Activated CD4-positive, alpha-beta T cell treated with anti-CD3 and anti-CD28 coated beads, Interleukin-2, Interleukin-4, amounts not matched to agents 100 ng/mL and 50 ng/mL, durations not matched to agents 16 hours and 8 hours (primary cell): Measurements from ENCODE around the gene ZNF41.
"Not testable (repeated sequence)": the region's sequence is repeated elsewhere in the genome, so short reads cannot be mapped to it uniquely, and the experiment has no call there.

Experiments used
- DNase-seq: peaks from one replicate; pipeline ENCODE4 v3.0.0-alpha.2; 2020; ENCODE audit warnings: low spot score

ZNF41 gene

DNA sequence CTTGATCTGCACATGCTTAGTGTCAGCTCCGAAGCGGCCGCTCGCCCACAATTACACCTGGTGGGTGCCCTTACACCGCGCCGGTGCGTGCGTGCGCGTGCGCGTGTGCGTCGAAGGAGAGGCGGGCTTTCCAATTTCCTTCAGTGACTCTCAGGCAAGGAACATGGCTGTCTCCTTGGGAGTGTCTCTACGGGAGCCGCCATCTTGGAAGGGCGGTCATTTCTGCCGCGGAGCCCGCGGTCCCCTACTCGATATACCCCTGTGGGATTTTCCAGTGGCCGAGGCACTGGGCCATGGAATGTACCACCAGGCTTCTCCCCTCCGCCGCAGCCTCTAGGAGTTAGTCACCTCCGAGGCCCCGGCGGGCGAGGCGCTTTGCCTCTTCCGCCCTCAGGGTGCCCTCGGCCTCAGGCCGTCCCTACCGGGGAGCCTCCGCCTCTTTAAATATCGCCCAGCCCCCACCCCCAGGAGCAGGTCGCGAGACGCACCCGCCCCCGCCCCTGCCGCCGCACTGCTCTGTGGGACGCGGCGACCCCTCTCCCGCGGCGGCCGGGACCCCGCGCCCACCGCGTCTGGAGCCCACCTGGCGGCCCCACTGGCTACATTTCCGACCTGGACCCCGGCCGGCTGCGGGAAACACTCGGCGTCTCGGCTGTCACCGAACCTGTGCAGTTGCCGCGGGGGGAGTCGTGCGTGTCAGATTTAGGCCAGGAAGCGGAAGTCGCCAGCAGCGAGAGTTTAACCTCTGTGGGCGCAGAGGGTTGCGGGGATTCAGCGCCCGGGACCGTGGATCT lies at the start of gene ZNF41:
Gene ZNF41 (minus strand): TSS at position 711 of the 794 bp plus-strand sequence. CDS start 15,741 bp downstream, outside the sequence.
- peak; percentile 74 for DNase-seq

- DNase-seq = no peak
These were observed 47.0 kb upstream of the ZNF41 start for GRCh38 chrX:47530049-47530448.

DNA sequence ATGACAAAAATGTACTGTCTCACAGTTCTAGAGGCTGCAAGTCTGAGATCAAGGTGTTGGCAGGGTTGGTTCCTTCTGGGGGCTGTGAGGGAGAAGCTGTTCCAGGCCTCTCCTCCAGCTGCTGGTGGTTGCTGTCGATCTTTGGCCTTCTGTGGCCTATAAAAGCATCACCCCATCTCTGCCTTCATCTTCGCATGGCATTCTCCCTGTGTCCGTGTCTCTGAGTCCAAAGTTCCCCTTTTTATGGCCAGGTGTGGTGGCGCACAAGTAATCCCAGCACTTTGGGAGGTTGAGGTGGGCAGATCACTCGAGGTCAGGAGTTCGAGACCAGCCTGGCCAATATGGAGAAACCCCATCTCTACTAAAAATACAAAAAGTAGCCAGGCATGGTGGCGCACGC lies 46.5 kb upstream of the ZNF41 start:
- DNase-seq = no peak

- no peak for DNase-seq
These were observed 40.7 kb upstream of the ZNF41 start for GRCh38 chrX:47523713-47524166.

- peak; percentile 80 for DNase-seq
These were observed 40.3 kb upstream of the ZNF41 start for GRCh38 chrX:47523297-47523696.

GRCh38 chrX:47518144-47518543 lies 35.1 kb upstream of the ZNF41 start:
- no peak for DNase-seq

DNA sequence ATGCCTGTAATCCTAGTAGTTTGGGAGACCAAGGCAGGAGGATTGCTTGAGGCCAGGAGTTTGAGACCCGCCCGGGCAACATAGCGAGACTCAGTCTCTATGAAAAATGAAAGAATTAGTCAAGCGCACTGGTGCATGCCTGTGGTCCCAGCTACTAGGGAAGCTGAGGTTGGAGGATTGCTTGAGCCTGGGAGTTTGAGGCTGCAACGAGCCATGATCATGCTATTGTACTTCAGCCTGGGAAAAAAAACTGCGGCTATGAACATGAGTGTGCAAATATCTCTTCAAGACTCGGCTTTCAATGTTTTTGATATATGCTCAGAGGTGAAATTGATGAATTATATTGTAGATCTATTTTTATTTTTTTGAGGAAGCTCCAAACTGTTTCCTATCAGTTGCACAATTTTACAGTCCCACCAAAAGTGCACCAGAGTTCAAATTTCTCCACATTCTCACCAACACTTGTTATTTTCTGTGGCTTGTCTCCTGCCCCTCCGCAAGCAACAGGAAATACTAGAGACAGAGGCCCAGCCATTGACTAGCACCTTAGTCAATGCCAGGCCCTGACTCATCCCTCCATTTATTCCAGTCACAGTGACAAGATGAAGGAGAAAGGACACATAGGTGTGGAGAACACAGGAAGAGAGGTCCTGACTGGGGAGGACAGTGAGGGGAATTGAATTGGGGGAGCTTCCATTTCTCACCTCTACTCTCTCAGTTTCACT lies 33.1 kb upstream of the ZNF41 start:
- no peak for DNase-seq

GRCh38 chrX:47514533-47515235 lies 31.7 kb upstream of the ZNF41 start:
- DNase-seq = no peak

DNA sequence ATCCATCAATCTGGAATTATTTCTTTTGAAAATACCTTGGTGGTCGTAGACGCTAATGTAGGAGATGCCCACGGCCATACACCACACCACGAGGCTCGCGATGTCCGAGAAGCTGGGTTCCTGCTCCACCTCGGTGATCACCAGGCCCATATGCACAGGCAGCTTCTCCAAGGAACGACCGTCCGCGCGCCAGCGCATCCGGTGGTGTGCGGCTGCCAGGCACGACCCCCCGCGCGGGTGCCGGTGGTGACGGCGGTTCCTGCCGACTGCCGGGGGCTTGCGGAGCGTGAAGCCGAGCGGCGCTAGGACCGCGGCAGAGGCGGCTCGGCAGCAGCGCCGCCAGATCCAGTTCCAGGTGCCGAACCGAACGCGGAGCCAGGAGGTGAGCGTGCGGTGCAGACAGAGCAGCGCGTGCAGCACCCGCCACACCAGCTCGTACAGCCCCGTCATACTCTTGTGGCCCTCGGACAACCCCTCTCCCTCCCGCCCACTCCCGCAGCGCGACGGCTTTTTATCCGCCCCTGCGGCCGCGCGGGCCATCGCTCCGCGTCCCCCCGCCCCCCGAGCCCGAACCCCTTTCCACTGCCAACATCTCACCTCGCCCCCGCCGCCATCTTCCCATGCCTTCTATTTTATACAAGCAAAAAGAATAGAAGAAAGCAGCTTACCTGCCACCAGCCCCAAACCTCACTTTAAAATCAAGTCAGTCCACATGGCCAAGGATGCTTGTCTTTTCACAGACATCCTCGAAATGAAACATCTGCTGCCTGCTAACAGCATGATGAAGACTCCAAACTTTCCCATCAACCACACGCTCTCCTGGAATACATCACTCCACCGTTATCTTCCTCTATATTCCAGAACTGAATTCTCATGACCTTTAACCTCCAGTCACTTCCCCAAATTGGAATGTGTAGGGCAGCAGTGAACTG lies 30.3 kb upstream of the ZNF41 start:
- DNase-seq = not testable (repeated sequence)

GRCh38 chrX:47512383-47512782 lies 29.4 kb upstream of the ZNF41 start:
- not testable (repeated sequence) for DNase-seq

DNA sequence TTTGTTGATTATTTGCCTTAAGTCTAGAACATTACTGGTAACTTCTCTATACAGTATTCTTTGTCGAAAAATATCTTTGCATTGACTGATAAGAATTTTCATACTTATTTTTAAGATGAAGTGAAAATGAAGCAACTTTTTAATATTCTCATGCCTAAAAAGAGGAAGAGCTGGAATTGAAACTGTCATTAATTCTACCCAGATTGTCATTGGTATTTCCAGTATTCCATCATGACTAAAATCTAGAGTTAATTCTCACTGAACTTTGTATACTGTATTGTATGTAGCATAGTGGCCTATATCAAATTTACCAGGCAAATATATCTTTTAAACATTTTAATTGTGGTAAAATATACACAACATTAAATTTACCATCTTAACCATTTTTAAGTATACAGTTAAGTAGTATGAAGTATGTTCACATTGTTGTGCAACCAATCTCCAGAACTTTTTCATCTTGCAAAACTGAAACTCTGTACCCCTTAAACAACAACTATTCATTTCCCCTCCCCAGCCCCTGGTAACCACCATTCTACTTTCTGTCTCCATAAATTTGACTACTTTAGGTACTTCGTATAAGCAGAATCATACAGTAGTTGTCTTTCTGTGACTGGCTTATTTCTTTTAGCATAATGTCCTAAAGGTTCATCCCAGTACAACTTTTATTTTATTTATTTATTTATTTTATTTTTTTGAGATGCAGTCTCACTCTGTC lies 24.3 kb upstream of the ZNF41 start:
- no peak for DNase-seq

DNA sequence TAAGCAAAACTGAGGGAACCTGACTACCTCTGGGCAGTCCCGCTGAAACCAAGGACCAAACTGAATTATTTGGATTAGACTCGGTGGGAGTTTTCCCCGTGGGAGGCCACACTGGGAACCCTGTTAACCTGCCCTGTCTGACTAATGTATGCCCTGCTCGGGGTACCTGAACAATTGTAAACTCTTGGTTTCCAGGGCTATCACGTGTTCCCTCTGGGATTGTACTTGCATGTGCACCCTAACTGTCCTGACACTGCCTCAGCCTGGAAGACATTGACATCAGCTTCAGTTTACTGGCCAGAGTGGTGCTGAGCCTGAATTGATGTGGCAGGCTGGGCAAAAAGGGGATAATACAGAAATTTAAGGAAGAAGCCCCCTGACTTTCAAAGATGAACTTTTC lies 20.1 kb upstream of the ZNF41 start:
- no peak for DNase-seq

GRCh38 chrX:47502316-47503125 lies 19.5 kb upstream of the ZNF41 start:
- no peak for DNase-seq

DNA sequence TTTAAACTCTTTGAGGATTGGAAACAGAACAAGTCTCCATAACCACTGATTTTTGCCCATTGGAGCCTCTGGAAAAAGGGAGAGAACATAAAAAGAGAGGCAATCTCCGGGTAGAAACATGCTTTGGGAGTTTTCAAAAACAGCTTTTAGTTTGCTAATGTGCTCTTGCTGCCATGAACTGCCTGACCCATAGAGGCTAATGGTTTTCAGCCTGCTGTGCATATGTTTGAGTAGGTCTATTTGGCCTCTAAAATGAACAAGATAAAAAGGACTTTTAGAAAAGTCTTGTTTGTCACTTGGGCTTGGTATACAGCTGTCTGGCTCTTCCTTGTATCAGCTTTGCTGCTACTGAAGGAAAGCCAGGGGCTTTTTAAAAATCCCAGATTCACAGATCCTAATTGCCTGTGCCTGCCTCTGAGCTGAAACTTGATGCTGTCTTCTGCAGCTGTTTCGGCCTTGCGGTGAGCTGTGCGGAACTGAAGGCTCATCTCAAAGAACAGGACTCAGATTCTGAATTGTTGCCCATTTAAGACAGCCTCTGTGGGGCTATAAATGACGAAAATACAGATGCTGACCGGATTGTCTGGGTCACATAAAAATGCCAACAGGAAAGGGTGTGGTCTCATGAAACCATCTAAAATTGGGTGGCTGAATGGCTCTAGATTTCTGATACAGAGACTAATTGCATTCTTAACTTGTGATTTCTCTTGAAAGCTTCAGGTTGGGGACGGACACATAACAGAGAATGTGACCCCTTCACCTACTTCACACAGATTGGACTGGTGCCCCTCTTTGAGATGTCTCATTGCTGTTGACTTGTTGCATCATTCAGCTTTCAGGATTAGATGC lies 18.4 kb upstream of the ZNF41 start:
- DNase-seq = no peak

DNA sequence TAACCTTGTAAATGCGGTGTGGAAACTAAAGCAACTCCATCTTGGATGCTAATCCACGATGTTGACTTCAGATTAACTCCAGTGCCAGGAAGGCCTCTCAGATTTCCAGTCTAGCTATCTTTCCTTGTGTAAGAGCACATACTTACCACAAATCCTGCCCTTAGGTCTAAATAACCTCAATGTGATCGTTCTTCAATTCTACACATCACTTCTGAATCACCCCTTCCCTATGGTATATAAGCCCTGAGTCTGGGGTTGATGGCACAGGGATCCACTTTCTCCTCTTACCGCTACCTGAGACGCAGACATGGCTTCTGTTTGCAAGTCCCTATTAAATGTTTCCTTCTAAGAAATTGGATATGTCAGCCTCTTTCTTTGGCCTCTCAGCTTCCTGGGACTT lies 17.5 kb upstream of the ZNF41 start:
- no peak for DNase-seq

GRCh38 chrX:47499293-47499692 lies 16.3 kb upstream of the ZNF41 start:
- DNase-seq = no peak

DNA sequence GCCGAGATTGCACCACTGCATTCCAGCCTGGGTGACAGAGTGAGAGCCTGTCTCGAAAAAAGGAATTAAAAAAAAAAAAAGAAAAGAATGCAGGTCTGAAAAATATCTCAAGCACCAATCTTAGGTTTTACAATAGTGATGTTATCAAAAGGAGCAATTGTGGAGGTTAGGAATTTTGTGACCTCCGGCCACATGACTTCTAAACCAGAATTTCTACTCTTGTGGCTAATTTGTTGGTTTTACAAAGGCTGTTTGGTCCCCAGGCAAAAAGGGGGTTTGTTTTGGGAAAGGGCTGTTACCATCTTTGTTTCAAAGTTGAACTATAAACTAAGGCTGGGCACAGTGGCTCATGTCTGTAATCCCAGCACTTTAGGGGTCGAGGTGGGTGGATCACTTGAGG lies 15.4 kb upstream of the ZNF41 start:
- no peak for DNase-seq

- DNase-seq = no peak
These were observed 14.4 kb upstream of the ZNF41 start for GRCh38 chrX:47497271-47497888.

DNA sequence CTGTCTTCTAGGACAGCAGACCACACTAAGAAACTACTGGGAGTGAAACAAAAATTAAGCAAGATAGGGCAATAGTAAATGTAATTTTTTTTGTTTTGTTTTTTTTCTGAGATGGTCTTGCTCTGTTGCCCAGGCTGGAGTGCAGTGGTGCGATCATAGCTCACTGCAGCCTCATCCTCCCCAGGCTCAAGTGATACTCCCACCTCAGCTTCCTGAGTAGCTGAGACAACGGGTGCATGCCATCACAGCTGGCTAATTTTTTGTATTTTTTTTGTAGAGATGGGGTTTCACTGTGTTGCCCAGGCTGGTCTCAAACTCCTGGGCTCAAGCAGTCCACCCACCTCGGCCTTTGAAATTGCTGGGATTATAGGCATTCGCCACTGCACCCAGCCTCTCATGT lies 9.1 kb upstream of the ZNF41 start:
- not testable (repeated sequence) for DNase-seq
